Activated CD4-positive, alpha-beta T cell treated with anti-CD3 and anti-CD28 coated beads, Interleukin-2, amount 50 U/mL, for 48 hours (primary cell): ENCODE data around the gene CNNM2.

Source experiments
- DNase-seq, 2 experiments: peaks; one replicate each; pipeline ENCODE4 v3.0.0-alpha.2; 2020

Gene CNNM2

DNA sequence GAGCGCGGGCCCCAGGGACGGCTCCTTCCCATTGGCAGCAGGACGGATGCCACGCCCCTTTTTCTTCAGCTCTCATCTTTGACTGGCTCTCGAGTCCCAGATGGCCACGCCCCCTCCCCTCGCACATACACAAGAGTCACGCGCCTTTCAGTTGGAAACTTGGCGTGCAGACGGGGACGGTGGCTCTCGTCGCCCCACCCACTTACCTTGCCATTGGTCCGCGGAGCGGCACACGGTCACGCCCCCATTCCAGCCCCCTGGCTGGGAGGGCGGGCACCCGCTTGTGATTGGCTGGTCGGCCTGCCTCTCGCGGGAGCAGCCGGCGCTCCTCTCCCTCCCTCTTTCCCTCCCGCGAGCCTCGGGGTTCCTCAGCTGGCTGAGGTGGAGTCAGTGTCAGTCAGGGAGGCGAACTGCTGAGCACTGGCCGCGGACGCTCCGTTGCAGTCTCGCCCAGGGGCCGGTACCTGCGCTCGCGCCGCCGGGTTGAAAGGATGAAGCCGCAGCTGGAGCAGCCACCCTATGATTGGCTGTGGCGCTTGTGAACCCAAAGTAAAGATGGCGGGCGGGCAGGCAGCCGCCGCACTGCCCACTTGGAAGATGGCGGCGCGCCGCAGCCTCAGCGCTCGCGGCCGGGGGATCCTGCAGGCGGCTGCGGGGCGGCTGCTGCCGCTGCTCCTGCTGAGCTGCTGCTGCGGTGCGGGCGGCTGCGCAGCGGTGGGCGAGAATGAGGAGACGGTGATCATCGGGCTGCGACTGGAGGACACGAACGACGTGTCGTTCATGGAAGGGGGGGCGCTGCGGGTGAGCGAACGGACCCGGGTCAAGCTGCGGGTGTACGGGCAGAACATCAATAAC lies at the start of gene CNNM2:
Gene CNNM2 (plus strand): TSS at position 333 of the 855 bp plus-strand sequence. CDS start 187 bp downstream, at position 520.
- peak; percentile 99 to 100 for DNase-seq

DNA sequence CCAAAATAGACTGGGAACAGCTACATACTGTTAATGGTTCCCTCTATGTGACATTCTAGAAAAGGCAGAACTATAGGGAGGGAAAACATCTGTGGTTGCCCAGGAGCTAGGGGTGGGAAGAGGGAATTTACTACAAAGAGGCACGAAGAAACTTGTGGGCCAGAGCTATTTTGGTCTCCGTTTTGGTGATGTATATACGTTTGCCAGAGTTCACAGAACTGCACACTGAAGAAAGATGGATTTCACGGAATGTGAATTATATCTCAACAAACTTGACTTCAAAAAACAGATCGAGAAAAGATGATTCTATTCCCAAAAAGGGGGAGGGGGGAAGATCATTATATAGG lies 49.2 kb upstream of the CNNM2 start:
- no peak for DNase-seq

DNA sequence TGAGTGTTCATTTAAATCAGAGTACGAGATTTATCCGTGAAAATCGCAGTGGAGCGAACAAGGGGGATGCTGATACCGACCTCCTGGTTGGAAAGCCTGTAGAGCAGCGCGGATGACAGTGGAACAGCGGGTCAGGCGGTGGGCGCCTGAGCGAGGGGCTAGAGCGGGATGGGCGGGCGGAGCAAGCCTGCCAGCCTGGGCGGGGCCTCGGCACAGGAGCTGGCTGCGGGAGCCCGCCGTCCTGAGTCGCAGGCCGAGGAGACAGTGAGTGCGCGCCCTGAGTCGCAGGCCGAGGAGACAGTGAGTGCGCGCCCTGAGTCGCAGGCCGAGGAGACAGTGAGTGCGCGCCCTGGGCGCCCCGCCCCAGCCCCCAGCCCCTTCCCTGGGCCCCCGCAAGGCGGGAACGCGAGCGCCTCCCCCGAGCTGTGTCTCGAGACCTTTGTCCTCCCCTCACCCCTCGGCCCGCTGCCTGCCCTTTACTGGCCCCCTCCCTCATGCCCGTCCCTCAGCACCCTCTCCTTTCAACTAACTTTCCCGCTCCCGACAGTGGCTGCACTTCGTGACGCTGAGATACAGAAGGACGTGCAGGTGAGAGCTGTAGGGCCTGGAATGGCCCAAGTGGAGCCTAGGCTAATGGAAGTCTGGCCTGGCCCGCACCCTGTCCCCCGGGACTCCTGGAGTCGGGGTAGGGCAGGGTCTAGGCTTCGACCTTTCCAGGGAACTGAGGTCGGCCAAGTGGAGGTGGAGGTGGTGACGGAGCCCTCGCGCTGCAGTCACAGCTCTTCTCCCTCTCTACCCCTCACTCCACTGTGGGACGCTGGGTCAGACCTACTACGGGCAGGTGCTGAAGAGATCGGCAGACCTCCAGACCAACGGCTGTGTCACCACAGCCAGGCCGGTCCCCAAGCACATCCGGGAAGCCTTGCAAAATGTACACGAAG lies 48.6 kb upstream of the CNNM2 start, which contains the start of gene AS3MT:
Gene AS3MT (plus strand): TSS at position 213 of the 941 bp plus-strand sequence. CDS start 123 bp downstream, at position 336.
- peak; percentile 22 to 24 for DNase-seq

DNA sequence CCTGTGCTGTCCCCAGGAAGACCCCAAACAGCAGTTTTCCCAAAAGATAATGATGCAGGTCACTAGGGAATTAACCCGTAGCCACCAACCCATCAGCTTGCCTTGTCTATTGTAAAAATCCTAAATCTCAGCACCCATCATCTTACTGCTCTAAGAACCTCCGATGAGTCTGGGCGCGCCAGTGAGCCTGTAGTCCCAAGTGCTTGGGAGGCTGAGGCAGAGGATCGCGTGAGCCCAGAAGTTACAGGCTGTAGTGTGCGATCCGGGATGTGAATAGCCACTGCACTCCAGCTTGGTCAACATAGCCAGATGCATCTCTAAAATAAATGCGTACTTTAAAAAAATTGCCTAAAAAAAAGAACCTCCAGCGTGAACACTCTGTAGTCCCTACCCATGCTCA lies 47.9 kb upstream of the CNNM2 start:
- no peak for DNase-seq

DNA sequence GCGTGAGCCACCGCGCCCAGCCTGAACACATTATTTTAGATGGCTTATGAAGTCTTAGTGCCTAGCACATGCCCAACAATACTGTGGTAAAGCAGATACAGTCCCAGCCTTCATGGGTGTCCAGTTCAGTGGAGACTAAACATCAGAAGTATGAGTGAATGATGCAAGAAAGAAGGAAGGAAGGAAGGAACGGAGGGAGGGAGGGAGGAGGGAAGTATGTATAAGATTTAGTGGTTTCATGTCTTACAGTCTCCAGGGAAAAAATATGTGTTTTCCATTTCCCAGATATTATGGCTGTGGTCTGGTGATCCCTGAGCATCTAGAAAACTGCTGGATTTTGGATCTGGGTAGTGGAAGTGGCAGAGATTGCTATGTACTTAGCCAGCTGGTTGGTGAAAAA lies 45.9 kb upstream of the CNNM2 start:
- no peak for DNase-seq

DNA sequence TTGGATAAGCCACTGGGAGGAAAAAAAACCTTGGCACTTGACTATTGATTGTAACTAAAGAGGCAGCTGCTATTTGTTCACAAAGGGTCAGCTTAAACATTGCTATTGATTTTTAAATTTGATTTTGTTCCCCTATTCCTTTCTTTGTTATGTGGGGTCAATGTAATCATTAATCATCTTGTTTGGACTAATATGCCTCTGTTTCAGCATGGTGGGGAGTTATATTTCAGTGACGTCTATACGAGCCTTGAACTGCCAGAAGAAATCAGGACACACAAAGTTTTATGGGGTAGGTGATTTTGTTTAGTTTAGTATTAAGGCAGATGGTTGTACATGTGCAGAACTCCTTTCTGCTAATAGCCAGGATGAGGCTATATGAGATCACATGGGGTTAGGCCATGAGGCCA lies 41.3 kb upstream of the CNNM2 start:
- DNase-seq, result no peak

DNA sequence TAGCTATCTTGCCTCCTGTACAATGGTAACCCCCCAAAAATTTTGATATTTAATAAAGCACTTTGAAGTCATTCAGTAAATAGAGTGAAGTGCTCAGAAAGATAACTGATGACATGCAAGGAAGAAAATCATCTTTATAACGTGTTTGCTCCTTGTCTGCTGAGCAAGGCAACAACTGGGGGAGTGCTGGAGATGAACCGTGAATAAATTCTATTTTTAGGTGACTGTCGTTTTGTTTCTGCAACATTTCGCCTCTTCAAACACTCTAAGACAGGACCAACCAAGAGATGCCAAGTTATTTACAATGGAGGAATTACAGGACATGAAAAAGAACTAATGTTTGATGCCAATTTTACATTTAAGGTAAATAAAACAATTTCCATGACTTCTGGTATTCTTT lies 39.5 kb upstream of the CNNM2 start:
- DNase-seq, result no peak

DNA sequence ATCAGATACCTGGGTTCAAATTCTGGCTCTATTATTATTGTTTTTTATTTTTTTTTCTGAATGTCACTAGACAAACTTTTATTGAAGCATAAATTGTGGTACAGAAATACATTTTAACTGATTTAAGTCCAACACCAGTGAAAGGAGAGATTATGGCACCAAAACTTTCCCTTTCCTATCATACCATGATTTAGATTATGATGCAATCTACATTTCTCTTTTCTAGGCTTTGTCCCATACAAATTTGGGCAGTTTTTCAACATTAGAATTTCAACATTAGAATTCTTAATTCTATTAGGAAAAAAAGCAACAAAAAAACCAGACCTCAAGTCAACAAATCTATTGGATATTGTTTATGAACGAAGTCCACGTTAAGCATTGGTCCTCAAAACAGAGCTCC lies 37.8 kb upstream of the CNNM2 start:
- DNase-seq, result no peak

DNA sequence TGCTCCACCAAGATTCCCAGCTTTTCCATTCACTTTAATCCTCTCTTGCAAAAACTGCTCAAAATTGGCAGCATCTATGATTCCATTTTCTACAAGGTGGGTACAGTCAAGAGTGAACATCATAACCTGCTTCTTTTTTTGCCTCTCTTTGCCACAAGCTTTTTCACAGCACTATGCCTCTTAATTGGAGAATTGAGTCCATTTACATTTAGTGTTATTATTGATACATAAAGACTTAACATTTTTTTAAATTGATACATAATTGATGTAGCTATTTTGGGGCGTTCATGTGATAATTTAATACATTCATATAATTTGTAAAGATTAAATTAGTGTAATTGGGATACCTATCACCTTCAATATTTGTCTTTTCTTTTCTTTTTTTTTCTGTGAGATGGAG lies 30.0 kb upstream of the CNNM2 start:
- no peak for DNase-seq

DNA sequence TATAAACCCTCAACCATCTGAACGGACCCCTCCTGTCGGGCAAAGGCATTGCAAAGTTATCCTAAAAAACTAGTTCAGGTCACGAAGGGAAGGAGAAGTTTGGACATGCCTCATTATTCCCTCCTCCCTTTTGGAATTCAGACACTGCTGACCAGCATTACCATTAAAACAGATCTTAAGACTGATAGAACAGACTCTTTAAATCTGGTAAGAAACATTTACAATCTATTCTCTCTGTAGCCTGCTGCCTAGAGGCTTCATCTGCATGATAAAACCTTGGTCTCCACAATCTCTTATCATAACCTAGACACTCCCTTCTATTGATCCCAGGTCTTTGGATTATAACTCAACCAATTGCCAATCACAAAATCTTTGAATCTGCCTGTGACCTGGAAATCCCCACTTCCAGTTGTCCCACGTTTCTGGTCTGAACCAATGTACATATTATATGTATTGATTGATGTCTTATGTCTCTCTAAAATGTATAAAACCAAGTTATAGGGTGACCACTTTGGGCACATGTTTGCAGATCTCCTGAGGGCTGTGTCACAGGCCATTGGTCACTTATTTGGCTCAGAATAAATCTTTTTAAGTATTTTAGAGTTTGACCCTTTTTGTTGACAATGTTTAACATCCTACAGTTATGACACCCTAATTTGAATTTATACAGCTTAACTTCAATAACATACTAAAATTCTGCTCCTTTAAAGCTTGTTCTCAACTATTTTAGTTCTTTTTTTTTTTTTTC lies 23.5 kb upstream of the CNNM2 start:
- DNase-seq, result no peak

DNA sequence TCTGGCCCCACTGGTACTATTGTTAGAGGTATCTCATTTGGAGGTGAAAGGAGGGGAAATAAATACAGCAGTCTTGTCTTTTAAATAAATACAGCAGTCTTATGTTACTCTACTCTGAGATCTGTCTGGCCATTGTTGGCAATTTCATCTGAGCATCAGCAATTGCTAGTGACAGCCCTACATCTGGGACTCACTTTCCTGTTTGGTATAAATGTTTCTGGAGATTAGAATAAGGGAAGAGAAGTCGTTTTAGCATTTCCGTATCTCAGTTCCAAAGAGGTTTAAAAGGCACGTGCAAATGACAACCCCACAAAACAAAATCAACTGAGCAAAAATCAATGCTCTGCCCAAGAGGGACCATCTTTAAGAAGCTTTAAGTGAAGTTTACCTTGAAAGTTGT lies 18.1 kb upstream of the CNNM2 start:
- DNase-seq, result no peak

DNA sequence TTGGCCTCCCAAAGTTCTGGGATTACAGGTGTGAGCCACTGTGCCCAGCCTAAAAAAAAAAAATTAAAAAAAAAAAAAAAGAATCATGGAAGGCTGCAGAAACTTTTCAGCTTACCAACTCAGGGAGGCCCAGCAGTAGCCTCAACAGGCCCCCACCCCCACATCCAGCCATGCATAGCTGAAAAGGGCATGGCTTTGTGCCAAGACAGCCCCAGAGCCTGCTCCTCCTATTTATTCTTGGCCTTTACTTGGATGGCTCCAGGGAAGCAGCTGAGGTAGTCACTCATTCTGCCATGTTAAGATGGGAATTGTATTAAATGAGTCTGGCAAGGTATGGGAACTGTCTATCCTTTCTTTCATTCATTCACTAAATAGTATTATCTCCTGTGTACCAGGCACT lies 13.7 kb upstream of the CNNM2 start:
- no peak for DNase-seq

DNA sequence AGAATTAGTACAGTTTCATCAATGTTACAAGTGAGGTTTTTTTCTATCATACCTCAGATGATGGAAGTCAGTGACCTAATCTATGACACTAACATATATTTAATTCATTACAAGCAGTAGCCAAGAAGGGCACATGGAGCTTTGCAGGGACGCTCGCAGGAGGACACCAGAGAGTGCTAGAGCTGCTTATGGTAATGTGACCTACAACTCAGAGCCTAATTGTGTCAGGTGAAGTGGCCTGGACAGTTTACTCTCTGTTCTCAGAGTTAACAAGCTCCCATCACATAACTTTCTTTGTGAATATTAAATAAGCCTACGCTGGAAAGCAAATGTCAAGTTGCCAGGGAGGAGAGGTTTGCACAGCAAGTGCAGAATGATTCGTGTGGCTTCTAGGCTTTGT lies 11.6 kb upstream of the CNNM2 start:
- no peak for DNase-seq

DNA sequence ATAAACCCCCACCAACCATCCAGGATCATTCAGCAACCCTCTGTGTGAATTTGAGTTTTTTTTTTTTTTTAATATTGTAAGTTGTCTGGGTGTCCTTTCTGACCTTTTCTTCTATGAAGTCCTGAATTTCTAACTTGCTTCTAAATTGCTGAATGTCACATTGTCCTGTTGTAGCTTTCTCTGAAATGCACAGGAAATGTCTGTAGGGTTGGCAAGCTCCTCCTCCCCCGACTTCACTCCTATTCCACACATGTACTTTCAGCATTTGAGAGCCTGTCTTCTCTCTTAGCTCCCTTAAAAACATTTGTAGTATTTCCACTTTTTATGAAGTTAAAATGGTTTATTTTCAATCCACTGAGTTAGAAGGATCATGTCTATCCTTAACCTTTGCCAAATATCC lies 3.3 kb upstream of the CNNM2 start:
- DNase-seq, result no peak

DNA sequence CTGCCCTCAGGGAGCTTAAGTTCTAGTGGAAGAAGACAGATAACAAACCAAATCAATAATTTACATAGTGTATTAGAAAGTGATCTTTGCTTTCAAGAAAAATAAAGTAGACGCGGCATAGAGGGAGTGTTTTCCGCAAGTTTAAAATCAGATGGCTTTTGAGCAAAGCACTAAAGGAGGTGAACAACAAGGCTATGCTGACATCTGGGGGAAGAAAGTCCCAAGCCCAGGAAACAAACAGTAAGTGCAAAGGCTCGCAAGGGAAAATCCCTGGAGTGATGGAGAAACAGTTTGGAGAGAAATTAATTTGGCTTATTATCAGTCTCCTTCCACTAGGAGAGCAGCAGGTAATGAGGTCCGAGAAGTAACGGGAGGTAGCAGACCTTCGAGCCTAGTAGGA lies 1.9 kb upstream of the CNNM2 start:
- DNase-seq, result no peak

DNA sequence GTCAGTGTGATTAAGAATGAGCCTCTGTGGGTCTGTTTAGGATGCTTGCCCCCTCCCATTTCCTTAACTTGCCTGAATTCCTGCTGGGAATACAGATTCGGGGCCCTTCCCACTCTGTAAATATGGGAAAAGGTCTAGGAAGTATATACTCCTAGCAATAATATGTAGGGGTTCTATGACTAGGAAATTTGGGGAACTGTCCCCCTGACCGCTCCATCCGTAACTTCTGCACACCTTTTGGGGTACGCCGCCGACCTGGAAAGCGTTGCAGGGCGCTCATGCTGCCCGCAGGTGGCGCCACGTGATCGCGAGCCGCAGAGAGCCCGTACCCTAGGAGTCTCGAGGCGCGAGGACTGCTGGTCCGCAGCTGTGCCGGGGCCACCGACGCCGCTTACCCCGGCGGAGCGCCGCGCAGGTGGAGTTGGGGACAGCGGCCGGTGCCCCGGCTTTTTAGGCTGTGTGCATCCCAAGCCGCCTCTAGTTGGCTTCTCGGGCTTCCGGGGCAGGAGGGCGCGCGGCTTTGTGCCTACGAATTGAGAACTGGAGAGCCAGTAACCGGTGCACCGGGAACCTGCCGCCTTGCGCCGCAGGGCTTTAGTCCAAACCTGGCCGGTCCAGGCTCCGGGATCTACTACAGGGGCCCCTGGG lies 656 bp upstream of the CNNM2 start:
- DNase-seq, result peak; percentile 81 to 85

DNA sequence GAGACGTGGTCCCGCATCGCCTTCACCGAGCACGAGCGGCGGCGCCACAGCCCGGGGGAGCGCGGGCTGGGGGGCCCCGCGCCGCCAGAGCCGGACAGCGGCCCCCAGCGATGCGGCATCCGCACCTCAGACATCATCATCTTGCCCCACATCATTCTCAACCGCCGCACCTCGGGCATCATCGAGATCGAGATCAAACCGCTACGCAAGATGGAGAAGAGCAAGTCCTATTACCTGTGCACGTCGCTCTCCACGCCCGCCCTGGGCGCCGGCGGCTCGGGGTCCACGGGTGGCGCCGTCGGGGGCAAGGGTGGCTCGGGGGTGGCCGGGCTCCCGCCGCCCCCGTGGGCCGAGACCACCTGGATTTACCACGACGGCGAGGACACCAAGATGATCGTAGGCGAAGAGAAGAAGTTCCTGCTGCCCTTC lies 737 bp downstream of the CNNM2 start:
- peak; percentile 34 to 49 for DNase-seq

DNA sequence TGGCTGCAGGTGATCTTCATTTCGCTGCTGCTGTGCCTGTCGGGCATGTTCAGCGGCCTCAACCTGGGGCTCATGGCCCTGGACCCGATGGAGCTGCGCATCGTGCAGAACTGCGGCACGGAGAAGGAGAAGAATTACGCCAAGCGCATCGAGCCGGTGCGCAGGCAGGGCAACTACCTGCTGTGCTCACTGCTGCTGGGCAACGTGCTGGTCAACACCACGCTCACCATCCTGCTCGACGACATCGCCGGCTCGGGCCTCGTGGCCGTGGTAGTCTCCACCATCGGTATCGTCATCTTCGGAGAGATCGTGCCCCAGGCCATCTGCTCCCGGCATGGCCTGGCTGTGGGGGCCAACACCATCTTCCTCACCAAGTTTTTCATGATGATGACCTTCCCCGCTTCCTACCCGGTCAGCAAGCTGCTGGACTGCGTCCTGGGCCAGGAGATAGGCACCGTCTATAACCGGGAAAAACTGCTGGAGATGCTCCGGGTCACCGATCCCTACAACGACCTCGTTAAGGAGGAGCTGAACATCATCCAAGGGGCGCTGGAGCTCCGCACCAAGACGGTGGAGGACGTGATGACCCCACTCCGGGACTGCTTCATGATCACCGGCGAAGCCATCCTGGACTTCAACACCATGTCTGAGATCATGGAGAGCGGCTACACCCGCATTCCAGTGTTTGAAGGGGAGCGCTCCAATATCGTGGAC lies 1.3 kb downstream of the CNNM2 start:
- peak; percentile 21 to 22 for DNase-seq

DNA sequence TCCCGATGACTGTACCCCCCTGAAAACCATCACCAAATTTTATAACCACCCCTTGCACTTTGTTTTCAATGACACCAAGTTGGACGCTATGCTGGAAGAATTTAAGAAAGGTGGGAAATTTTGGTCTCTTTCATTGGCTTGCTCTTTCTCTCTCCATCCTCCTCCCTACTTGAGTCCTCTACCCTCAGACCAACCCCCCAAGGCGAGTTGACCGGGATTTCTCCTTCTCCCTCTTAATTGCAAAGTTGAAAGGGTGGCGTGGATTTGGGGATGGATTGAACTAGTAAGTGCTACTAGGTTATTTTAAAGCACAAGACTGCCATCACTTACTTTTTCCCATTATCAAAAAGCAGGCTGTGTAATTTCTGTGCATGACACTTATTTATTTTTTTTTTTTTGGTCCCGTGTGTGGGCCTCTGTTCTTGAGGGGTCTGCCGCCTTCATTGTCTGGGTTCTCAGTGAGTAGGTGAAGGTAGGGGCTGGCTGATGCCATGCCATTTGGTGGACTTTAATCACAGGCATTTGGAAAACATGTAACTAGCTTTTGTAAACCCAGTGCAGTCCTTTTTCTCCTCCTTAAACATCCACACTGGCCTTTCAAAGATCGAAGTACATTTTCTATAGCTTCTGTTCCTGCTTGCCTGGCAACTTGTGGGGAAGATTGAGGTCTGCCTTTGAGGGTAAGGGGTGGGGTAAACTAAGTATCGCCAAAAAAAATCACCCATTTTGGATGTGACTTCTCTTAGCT lies 2.1 kb downstream of the CNNM2 start:
- DNase-seq, result no peak

DNA sequence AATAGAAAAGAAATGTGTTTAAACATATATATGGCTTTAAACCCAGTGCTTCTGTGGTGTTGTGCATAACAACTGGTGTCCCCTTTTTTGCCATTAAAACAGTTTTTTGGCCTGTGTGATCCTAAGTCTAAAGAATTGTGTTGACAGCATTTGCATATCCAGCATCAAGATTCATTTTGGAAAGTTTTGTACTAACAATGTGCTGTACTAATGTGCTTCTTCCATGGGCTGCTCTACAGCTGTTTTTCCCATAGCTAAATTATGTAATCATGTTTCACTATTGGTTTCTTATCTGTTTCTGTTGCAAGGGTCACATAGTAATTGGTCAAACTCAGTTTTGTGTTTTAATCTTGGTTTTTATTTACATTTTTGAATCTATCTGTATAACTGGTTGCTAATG lies 5.5 kb downstream of the CNNM2 start:
- no peak for DNase-seq

DNA sequence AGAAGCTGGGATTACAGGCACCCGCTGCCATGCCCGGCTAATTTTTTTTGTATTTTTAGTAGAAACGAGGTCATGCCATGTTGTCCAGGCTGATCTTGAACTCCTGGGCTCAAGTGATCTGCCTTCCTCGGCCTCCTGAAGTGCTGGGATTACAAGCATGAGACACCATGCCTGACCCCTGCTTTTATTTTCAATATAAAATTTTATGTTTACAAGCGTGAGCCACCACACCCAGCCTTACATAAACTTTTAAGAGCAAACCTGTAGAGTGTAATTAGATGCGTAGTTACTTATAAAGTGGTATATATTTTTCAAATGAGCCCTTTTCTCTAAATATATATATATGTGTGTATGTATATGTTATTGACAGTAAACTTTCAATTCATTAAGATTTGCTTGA lies 8.7 kb downstream of the CNNM2 start:
- no peak for DNase-seq
